GM19025 (cell line): Measurements from ENCODE around the gene LPCAT1.
"Not testable (repeated sequence)": the region's sequence is repeated elsewhere in the genome, so short reads cannot be mapped to it uniquely, and the experiment has no call there.

ENCODE experiments used
- ATAC-seq: cut with Tn5 transposase; IDR thresholded peaks from one replicate; pipeline ENCODE4 v1.9.1; 2021; ENCODE audit warnings: mild to moderate bottlenecking, low read depth, moderate library complexity; ENCODE audit not compliant: unreplicated experiment

Gene LPCAT1

GRCh38 chr5:1468629-1469527, 54.9 kb downstream of the LPCAT1 start:
- no peak for ATAC-seq

GRCh38 chr5:1468247-1468612, 55.5 kb downstream of the LPCAT1 start:
- no peak for ATAC-seq

GRCh38 chr5:1467341-1468246, 56.2 kb downstream of the LPCAT1 start:
- ATAC-seq: no peak

GRCh38 chr5:1466631-1467265, 57.0 kb downstream of the LPCAT1 start:
- no peak for ATAC-seq

- ATAC-seq: no peak
Measured at GRCh38 chr5:1465966-1466471, 57.7 kb downstream of the LPCAT1 start.

- ATAC-seq: no peak
Measured at GRCh38 chr5:1465117-1465516, 58.6 kb downstream of the LPCAT1 start.

GRCh38 chr5:1464511-1464910, 59.2 kb downstream of the LPCAT1 start:
- ATAC-seq: no peak

- no peak for ATAC-seq
Measured at GRCh38 chr5:1464096-1464446, 59.7 kb downstream of the LPCAT1 start.

- ATAC-seq: no peak
Measured at GRCh38 chr5:1463326-1464095, 60.2 kb downstream of the LPCAT1 start.

GRCh38 chr5:1462358-1462757, 61.4 kb downstream of the LPCAT1 start:
- ATAC-seq: no peak

GRCh38 chr5:1461396-1461795, 62.4 kb downstream of the LPCAT1 start:
- ATAC-seq: no peak

GRCh38 chr5:1460054-1460682, 63.6 kb downstream of the LPCAT1 start:
- no peak for ATAC-seq

GRCh38 chr5:1459435-1459834, 64.3 kb downstream of the LPCAT1 start:
- not testable (repeated sequence) for ATAC-seq

- ATAC-seq: not testable (repeated sequence)
Measured at GRCh38 chr5:1456110-1456881, 67.5 kb downstream of the LPCAT1 start.

- no peak for ATAC-seq
Measured at GRCh38 chr5:1453613-1454012, 70.1 kb downstream of the LPCAT1 start.

GRCh38 chr5:1449081-1449630, 74.6 kb downstream of the LPCAT1 start:
- no peak for ATAC-seq

- ATAC-seq: no peak
Measured at GRCh38 chr5:1448511-1449011, 75.2 kb downstream of the LPCAT1 start.

GRCh38 chr5:1447671-1448361, 75.9 kb downstream of the LPCAT1 start:
- no peak for ATAC-seq
